ENCODE measurements around the gene MLLT3.

Gene MLLT3

DNA sequence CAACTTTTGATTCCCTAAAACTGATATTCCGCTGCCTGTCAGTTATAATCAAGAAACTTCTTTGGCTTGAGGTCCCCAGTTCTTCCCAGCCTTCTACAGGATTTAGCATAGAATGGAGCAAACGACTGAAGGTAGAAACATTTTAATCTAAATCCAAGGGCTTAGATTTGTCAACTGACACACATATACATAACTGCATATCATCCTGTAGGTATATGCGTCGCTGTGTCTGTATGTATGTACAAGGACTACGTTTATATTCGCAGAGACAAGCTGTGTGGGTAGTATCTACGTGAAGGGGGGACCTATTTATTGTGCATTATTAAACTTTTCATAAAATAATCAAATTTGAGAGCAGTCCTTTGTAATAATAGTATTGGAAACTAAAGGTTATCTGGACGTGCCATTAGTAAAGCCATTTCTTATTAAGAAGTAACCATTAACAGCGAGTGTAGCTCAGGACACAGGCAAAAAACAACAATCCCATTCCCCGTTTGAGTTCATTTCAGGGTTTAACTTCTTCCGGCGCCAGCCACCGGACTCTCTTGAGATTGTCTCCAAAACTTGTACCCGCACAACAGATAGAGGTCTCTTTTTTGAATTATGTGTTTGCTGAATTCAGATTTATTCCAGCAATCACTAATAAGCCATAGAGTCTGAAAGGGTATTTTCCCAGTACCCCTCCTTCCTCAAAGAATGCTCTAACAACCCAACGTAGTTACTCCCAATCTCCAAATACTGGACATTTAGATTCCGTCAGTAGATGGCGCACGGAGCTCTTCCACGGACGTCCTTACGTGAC, 2.1 kb upstream of the MLLT3 start:
- FAIRE-seq: no peak

GRCh38 chr9:20623748-20624124, 1.4 kb upstream of the MLLT3 start:
- FAIRE-seq: no peak

DNA sequence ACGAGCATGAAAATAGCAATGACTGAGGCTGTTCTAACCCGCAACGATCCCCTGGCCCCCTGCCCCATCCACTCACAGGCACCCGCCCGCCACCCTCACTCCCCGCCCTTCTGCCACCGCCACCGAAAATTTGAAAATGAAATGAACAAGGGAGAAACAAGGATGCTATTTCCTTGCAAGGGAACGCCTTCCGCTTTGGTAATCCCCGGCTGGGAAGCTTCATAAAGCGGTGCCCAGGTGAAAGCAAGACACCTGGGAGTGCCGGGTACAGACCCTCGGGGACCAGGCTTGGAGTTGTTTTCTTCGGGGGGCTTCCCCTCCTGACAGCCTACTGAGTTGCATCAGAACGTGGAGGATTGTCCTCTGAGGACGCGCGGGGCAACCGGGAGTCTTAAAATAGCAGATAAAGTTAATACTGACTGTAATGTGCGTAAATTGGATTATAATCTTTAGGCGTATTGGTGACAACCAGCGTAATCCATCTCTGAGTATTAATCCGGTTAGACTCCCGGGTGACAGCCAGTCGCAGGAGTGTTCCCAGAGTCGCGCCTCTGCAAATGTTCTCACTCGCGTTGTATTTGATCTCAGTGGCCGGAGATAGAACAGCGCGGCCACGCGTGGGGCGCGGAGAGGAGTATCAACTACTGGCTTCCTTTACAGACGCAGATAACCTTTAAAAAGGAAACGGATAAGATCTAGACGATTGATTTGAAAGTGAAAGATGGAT, 885 bp upstream of the MLLT3 start:
- no peak for FAIRE-seq

- FAIRE-seq: no peak
These were observed 599 bp downstream of the MLLT3 start for GRCh38 chr9:20621471-20622329.

DNA sequence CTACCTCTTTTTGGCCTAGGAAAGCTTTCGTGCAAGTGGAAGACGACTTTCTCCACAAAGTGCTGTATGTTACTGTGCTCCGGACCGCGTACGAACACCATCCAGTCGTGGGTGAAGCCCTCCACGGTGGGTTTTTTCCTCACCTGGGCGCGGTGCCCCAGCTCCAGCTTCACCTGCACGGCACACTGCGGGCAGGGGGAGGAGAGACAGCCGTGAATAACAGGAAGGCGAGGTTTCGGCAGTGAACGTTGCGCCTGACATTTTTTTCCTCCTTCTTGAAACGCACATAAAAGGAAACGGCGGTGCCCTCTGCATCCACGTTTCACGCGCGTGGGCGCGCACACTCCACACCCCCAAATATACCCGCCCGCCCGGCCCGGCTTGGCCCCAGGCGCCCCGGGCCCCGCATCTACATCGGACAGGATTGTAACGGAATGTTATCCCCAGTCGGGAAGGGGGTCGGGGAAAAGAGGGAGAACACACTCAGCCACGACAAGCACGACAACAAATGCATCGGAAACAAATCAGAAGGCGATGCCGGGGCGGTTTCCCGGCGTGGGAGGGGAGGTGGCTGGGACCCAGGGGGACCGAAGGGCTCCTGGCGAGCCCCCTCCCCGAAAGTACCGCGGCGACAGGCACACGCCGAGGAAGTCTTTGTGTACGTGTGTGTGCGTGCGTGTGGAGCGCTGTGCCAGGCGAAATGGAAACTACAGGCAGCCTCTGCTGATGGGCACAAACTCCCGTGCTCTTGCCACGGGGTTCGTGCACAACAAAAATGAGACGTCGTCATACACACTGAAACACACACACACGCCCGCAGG, 1.4 kb downstream of the MLLT3 start:
- FAIRE-seq: no peak

DNA sequence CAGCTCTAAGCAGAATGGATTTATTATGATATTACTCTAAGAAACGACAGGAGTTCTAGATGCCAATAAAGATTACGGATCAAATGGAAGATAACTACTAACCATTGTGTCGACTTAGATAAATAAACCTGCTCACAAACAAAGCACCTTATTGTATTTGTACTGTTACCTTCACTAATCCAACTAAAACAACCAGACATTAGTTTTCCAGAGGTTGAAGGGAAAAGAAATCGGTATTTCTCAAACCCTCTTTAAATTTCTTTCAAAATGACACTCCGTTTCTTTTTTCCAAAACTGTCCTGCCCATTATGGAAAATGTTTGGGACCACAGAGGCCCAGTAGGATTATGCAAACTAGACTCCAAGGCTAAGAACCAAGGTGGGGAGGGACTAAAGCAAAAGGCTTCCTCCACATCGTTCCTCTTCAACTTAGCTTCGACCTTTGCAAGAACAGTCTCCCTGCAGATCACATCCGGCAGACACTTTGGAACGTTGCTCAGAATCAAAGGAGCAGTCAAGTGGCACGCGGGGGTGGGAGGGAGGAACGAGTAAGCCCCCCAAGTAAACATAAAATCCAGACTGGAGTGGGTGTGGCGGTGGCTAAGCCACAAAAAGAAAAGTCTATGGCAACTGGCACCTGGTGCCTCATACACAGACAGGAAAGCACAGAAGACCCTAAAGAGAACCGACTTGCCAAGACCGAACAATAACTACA, 2.7 kb downstream of the MLLT3 start:
- FAIRE-seq: no peak

DNA sequence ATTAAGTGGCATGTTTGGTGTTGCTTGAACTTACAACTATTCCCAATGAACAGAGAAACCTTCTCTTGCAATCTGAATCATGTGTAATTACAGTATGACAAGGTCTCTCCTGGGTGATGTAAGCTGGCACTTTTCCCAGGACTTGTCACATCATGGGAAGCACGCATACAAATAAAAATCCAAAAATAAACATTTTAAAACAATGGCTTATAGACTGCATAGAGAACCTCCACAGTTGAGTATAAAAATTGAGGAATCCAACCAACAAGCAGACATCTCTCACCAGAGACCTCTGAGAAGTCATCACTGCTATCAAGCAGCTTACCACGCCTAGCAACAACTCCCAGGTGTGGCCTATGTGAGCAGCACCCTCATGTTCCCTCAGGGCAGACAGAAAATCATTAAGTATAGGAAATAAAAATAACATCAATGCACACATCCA, 3.9 kb downstream of the MLLT3 start:
- no peak for FAIRE-seq

- FAIRE-seq: no peak
These were observed 5.5 kb downstream of the MLLT3 start for GRCh38 chr9:20616808-20617207.

- FAIRE-seq: no peak
These were observed 7.6 kb downstream of the MLLT3 start for GRCh38 chr9:20614602-20615216.

DNA sequence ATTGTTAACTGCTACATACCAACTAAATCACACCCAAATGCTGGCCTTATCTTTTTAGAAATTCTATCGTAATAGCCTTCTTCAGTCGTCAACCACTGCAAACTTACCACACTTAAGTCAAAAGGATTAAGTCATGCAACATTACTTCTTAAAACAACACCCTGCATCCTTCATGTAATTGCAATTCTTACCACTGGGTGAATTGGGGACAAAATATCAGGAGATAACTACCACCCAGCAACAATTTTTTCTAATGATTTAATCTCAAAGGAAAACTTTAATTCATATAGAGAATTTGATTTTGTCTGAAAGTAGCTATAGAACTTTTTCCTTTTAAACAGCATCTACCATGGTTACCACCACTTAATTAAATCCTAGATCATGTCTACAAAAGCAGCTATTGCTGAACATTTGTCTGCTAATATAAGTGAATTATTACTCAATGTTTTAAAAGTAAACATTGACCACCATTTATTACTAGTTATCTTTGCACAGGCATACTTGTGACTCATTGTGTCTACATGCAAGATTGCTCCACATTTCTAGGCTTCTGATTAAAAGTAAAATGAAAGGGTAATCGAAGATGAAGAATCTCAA, 10.5 kb downstream of the MLLT3 start:
- no peak for FAIRE-seq

GRCh38 chr9:20610591-20610990, 11.7 kb downstream of the MLLT3 start:
- no peak for FAIRE-seq

DNA sequence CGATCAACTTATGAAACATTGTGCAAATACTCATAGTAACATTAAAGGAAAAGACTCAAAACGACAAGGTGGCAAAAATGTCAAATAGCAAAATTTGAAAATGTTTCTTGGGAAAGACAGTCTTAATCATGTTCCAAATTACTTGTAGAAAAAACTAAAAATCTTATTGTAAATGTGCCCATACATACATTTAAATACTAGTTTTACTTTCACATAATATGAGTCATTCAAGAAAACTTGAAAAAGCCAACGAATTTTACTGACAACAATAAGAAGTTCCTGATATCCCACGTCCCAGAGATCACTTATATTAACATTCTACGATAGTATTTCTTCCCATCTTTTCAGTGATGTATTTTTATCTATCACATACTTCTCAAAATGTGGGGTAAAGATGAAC, 13.7 kb downstream of the MLLT3 start:
- FAIRE-seq: peak; percentile 78

GRCh38 chr9:20606652-20607051, 15.6 kb downstream of the MLLT3 start:
- no peak for FAIRE-seq

GRCh38 chr9:20604562-20604961, 17.7 kb downstream of the MLLT3 start:
- peak; percentile 28 for FAIRE-seq

- no peak for FAIRE-seq
These were observed 18.6 kb downstream of the MLLT3 start for GRCh38 chr9:20603524-20604268.

GRCh38 chr9:20601292-20601691, 21.0 kb downstream of the MLLT3 start:
- no peak for FAIRE-seq

GRCh38 chr9:20599195-20599594, 23.1 kb downstream of the MLLT3 start:
- no peak for FAIRE-seq

- FAIRE-seq: no peak
These were observed 23.9 kb downstream of the MLLT3 start for GRCh38 chr9:20598367-20598766.

- no peak for FAIRE-seq
These were observed 24.4 kb downstream of the MLLT3 start for GRCh38 chr9:20597862-20598261.

DNA sequence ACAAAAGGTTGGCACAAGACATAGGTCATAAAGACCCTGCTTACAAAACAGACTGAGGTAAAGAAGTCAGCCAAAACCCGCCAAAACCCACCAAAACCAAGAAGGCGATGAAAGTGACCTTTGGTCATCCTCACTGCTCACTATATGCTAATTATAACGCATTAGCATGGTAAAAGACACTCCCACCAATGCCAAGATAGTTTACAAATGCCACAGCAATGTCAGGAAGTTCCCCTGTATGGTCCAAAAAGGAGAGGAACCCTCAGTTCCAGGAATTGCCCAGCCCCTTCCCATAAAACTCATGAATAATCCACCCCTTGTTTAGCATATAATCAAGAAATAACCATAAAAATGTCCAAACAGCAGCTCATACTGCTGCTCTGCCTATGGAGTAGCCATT, 27.7 kb downstream of the MLLT3 start:
- no peak for FAIRE-seq
